ENCODE data around the gene TFG.

TFG gene

GRCh38 chr3:100708644-100708988 is 678 bp upstream of the TFG start:
- no peak for DNase-seq

GRCh38 chr3:100709842-100710260 is 557 bp downstream of the TFG start:
- DNase-seq = peak; percentile 80

GRCh38 chr3:100710261-100710968 is 1.1 kb downstream of the TFG start:
- DNase-seq = peak; percentile 18

GRCh38 chr3:100715176-100715575 is 5.9 kb downstream of the TFG start:
- no peak for DNase-seq

- DNase-seq = no peak
These were observed 7.8 kb downstream of the TFG start for GRCh38 chr3:100717063-100717462.

GRCh38 chr3:100717637-100718487 is 8.6 kb downstream of the TFG start:
- DNase-seq = no peak

- no peak for DNase-seq
These were observed 9.8 kb downstream of the TFG start for GRCh38 chr3:100719136-100719535.

GRCh38 chr3:100720426-100720825 is 11.1 kb downstream of the TFG start:
- DNase-seq = no peak

- no peak for DNase-seq
These were observed 16.7 kb downstream of the TFG start for GRCh38 chr3:100725935-100726513.

- DNase-seq = no peak
These were observed 17.4 kb downstream of the TFG start for GRCh38 chr3:100726706-100727105.

- DNase-seq = no peak
These were observed 21.2 kb downstream of the TFG start for GRCh38 chr3:100730524-100730923.

GRCh38 chr3:100732435-100732834 is 23.1 kb downstream of the TFG start:
- no peak for DNase-seq

- peak; percentile 35 for DNase-seq
These were observed 28.0 kb downstream of the TFG start for GRCh38 chr3:100737334-100737733.

- DNase-seq = no peak
These were observed 30.9 kb downstream of the TFG start for GRCh38 chr3:100740207-100740606.

GRCh38 chr3:100743535-100743934 is 34.2 kb downstream of the TFG start:
- no peak for DNase-seq

GRCh38 chr3:100744671-100745070 is 35.4 kb downstream of the TFG start:
- DNase-seq = no peak

GRCh38 chr3:100745617-100746016 is 36.3 kb downstream of the TFG start:
- DNase-seq = no peak

GRCh38 chr3:100746092-100746491 is 36.8 kb downstream of the TFG start:
- DNase-seq = no peak

- DNase-seq = no peak
These were observed 38.9 kb downstream of the TFG start for GRCh38 chr3:100748220-100748619.

- DNase-seq = no peak
These were observed 39.7 kb downstream of the TFG start for GRCh38 chr3:100748967-100749366.

- DNase-seq = no peak
These were observed 44.6 kb downstream of the TFG start for GRCh38 chr3:100753846-100754245.

- no peak for DNase-seq
These were observed 45.5 kb downstream of the TFG start for GRCh38 chr3:100754563-100755334.

GRCh38 chr3:100756441-100756840 is 47.1 kb downstream of the TFG start:
- no peak for DNase-seq
